ENCODE results near the gene MSRB1.

The MSRB1 gene, protein sequence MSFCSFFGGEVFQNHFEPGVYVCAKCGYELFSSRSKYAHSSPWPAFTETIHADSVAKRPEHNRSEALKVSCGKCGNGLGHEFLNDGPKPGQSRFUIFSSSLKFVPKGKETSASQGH

DNA sequence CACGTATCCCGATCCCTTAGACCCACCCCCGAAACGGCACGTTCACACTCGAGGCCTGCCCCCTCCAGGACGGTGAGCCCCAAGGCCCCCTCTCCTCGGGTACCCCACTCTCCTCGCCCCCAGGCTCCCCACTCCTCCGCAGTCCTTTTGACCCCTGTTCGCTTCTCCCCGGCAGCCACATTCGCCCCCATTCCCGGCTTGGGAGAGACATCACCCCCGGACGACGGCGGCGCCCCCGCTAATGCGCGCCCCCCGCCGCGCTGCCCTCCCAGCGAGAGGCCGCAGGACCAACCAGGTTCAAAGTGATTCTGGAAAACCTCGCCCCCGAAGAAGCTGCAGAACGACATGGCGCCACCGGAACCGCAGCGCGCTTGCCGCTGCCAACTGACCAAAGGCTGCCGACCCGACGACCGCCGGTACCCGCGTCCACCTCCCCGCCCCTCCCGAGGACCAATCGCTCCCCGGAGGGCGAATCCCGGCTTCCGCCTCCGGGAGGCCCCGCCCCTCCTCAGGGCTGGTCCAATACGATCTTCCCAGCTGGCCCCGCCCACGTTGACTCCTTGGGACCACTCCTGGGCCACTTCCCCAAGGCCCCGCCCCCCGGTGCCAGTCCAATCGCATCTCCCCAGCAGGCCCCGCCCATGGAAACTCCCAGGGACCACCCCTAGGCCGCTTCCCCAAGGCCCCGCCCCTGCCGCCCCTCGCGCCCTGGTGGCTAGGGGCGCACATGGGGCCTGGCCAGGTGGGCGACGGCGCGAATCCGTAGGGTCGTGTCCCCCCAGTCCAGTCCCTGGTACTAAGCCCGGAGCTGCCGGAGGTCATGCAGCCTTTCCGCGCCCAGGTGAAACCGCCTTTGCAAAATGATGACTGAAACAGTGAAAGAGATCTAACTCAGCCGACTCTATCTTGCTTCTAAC lies at the start of gene MSRB1:
Gene MSRB1, minus strand, starts transcription at position 390 of the 917 bp plus-strand sequence. Its CDS starts 43 bp downstream, at position 347.
- peak within 1 kb of the TSS; percentile 85 for H3K4me3 ChIP-seq (ENCODE audit: low read length)
- TF ChIP-seq ZNF274 (IDR thresholded peaks at IDR 0.05; ENCODE audit: low read depth, low read length), result no peak

- TF ChIP-seq ZNF274 (IDR thresholded peaks at IDR 0.05; ENCODE audit: low read depth, low read length), result no peak
- H3K4me3 ChIP-seq (ENCODE audit: low read length), result peak overlapping the region; percentile 52; the same call in 1 of the 2 replicates
Measured at GRCh38 chr16:1991948-1992703, 49.1 kb upstream of the MSRB1 start.

- TF ChIP-seq ZNF274 (IDR thresholded peaks at IDR 0.05; ENCODE audit: low read depth, low read length), result no peak
- peak overlapping the region; percentile 52; the same call in 1 of the 2 replicates for H3K4me3 ChIP-seq (ENCODE audit: low read length)
Measured at GRCh38 chr16:1991588-1991947, 48.6 kb upstream of the MSRB1 start.

DNA sequence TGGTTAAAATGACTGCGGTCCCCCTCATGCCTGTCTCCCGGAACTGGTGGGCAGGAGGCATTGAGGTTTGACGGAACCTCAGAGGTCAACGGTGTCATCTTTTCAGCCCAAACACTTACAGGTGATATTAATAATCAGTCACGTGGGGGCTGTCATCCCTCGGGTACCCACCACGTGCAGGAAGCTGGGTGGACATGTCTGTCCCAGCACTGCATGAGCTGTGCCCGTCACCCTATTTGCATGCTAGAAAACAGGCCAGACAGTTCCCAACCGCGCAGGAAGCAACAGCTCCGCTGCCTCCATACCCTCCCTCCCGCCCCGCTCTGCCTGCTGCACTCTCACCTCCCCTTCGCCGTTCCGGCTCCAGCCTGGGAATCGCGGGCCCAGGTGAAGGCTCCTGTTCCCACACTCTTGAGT lies 48.1 kb upstream of the MSRB1 start:
- peak overlapping the region; percentile 52; the same call in 1 of the 2 replicates for H3K4me3 ChIP-seq (ENCODE audit: low read length)

GRCh38 chr16:1990351-1991134 lies 47.5 kb upstream of the MSRB1 start:
- no peak for TF ChIP-seq ZNF274 (IDR thresholded peaks at IDR 0.05; ENCODE audit: low read depth, low read length)
- H3K4me3 ChIP-seq (ENCODE audit: low read length), result peak overlapping the region; percentile 44; the same call in 1 of the 2 replicates

More for the DNA sequence above, 48.1 kb upstream of the MSRB1 start:
- no peak for TF ChIP-seq ZNF274 (IDR thresholded peaks at IDR 0.05; ENCODE audit: low read depth, low read length)

GRCh38 chr16:1990101-1990350 lies 47.0 kb upstream of the MSRB1 start:
- peak overlapping the region; percentile 44; the same call in 1 of the 2 replicates for H3K4me3 ChIP-seq (ENCODE audit: low read length)
- TF ChIP-seq ZNF274 (IDR thresholded peaks at IDR 0.05; ENCODE audit: low read depth, low read length), result no peak

- TF ChIP-seq ZNF274 (IDR thresholded peaks at IDR 0.05; ENCODE audit: low read depth, low read length), result no peak
- peak within 1 kb of the TSS; percentile 44; the same call in 1 of the 2 replicates for H3K4me3 ChIP-seq (ENCODE audit: low read length)
Measured at GRCh38 chr16:1989209-1990100, 46.5 kb upstream of the MSRB1 start, which contains the start of gene SYNGR3. SYNGR3 (plus strand) TSS chr16:1989970; CDS start chr16:1990103, 133 bp downstream.

GRCh38 chr16:1987198-1987597 lies 44.2 kb upstream of the MSRB1 start:
- H3K4me3 ChIP-seq (ENCODE audit: low read length), result no peak overlapping the region
- TF ChIP-seq ZNF274 (IDR thresholded peaks at IDR 0.05; ENCODE audit: low read depth, low read length), result no peak

GRCh38 chr16:1985466-1986150 lies 42.6 kb upstream of the MSRB1 start:
- peak overlapping the region; percentile 88; the same call in 1 of the 2 replicates for H3K4me3 ChIP-seq (ENCODE audit: low read length)
- no peak for TF ChIP-seq ZNF274 (IDR thresholded peaks at IDR 0.05; ENCODE audit: low read depth, low read length)

DNA sequence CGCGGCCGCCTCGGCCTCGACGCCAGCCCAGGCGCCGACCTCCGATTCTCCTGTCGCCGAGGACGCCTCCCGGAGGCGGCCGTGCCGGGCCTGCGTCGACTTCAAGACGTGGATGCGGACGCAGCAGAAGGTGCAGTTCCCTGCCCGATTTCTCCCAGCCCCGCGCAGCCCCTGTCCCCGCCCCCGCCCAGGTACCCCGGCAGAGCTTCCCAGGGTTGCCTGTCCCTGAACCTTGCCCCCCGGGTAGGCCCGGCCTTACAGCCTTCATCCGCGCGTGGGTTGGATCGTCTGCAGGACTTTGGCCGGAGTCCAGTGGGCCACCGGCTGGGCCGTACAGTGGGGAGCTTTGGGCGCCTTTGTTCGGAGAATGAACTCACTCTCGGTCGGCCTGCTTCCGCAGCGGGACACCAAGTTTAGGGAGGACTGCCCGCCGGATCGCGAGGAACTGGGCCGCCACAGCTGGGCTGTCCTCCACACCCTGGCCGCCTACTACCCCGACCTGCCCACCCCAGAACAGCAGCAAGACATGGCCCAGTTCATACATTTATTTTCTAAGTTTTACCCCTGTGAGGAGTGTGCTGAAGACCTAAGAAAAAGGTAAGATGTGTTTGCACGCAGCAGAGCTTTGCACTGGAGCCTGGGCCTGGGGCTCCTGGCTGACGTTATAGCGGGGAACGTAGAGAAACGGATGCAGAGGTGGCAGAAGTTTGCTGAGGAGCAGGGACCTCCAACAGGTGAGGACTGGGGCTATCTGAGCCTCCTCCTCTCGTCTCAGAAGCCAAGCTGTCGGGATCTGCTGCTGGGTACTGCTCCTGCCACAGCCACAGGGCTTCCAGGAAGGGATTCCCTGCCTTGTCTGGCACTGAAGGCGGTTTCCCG lies 41.6 kb upstream of the MSRB1 start:
- no peak for TF ChIP-seq ZNF274 (IDR thresholded peaks at IDR 0.05; ENCODE audit: low read depth, low read length)
- H3K4me3 ChIP-seq (ENCODE audit: low read length), result peak overlapping the region; percentile 88

DNA sequence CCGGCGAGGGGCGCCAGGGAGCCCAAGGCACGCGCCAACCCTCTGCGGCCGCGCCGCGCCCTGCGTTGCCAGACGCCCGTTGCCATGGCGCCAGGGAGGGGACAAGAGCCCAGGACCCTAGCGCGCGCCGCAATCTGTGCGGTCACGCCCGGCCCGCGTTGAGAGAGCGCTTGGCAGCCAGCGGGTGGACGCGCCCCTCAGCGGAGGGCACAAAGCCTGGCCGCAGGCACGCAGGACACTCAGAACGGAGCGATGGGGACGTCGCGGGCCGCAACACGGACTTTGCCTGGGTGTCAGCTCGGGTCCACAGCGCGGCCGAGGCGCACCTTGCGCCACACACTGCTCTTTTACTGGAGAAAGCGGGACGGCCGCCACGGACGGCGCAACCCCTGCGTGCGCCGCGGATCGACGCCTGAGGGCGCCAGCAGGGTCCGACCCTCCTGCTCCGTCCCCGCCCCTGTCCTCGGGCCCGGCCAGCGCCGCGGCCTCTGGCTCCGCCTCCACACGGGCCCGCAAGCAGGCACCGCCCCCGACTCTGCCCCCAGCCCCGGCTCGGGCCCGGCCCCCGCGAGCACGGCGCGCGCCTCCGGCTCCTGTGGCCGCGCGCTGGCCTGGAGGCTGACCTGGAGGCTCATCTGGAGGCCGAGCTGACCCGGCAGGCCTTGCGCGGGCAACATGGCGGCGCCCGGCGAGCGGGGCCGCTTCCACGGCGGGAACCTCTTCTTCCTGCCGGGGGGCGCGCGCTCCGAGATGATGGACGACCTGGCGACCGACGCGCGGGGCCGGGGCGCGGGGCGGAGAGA lies 40.7 kb upstream of the MSRB1 start, which contains the start of gene GFER:
Gene GFER, plus strand, starts transcription at position 650 of the 803 bp plus-strand sequence. Its CDS starts 26 bp downstream, at position 676.
- peak within 1 kb of the TSS; percentile 88 for H3K4me3 ChIP-seq (ENCODE audit: low read length)
- no peak for TF ChIP-seq ZNF274 (IDR thresholded peaks at IDR 0.05; ENCODE audit: low read depth, low read length)

Data from GM08714 (cell line).